CD4-positive, alpha-beta T cell (primary cell): ENCODE data around the gene ZNF775. TPM values are rescaled to one million over a fixed set of nuclear protein-coding genes. Genes with fewer than 3 reads are reported as not detected.

Experiments
- ATAC-seq: fragments of 200-7000 bp; cut with Tn5 transposase; one replicate; pipeline ENCODE4 v1.10.0; 2022; ENCODE audit warnings: mild to moderate bottlenecking; ENCODE audit not compliant: poor library complexity
- CTCF ChIA-PET: fragments of 350-600 bp; sonication (Branson Sonifier 250); formaldehyde crosslinking; loops from one replicate; lab custom pipeline; 2021; ENCODE audit warnings: antibody characterized with exemption, inconsistent platforms; lab: Charles Lee
- POLR2A ChIA-PET: fragments of 350-600 bp; sonication (Branson Sonifier 250); formaldehyde crosslinking; loops from one replicate; lab custom pipeline; 2021; ENCODE audit warnings: antibody characterized with exemption, inconsistent platforms; lab: Charles Lee
- DNase-seq, 14 experiments: peaks; one replicate each; pipeline ENCODE4 v3.0.0-alpha.2; 2013 to 2020; ENCODE audit warnings: mixed read lengths in 2 of 14
- H3K27ac ChIP-seq, 2 donors: one replicate each; pipeline versions ENCODE4 v1.5.1 to v1.7.0; 2013; ENCODE audit warnings: low read length in 2 of 2, low read depth in 1 of 2, mild to moderate bottlenecking in 1 of 2
- H3K27me3 ChIP-seq, 2 experiments: 1 replicate in 1 of 2; 2 replicates in 1 of 2; pipeline versions ENCODE4 v1.6.1 to v1.7.0; 2013; ENCODE audit warnings: low read length in 2 of 2, control low read depth in 1 of 2, mild to moderate bottlenecking in 1 of 2, moderate library complexity in 1 of 2; ENCODE audit not compliant: insufficient read depth in 2 of 2, control insufficient read depth in 1 of 2
- H3K36me3 ChIP-seq: one replicate; pipeline ENCODE4 v1.6.1; 2013; ENCODE audit warnings: low read length, control low read depth; ENCODE audit not compliant: insufficient read depth
- H3K4me1 ChIP-seq: one replicate; pipeline ENCODE4 v1.6.1; 2013; ENCODE audit warnings: low read length, control low read depth; ENCODE audit not compliant: insufficient read depth
- H3K4me3 ChIP-seq: one replicate; pipeline ENCODE4 v1.5.1; 2013; ENCODE audit warnings: mild to moderate bottlenecking, low read length, moderate library complexity
- H3K9me3 ChIP-seq, 2 experiments: 1 replicate in 1 of 2; 2 replicates in 1 of 2; pipeline versions ENCODE4 v1.6.1 to v1.7.0; 2013; ENCODE audit warnings: low read length in 2 of 2, mild to moderate bottlenecking in 2 of 2, control low read depth in 1 of 2, moderate library complexity in 1 of 2; ENCODE audit not compliant: control insufficient read depth in 1 of 2, insufficient read depth in 1 of 2
- H3K27ac Mint-ChIP-seq: one replicate; pipeline ENCODE4 v1.8.0; 2020; ENCODE audit warnings: mixed read lengths
- H3K27me3 Mint-ChIP-seq: one replicate; pipeline ENCODE4 v1.8.0; 2021; ENCODE audit warnings: mixed read lengths
- H3K36me3 Mint-ChIP-seq: one replicate; pipeline ENCODE4 v1.8.0; 2021; ENCODE audit warnings: low read depth, mixed read lengths
- H3K4me1 Mint-ChIP-seq: one replicate; pipeline ENCODE4 v1.8.0; 2021; ENCODE audit warnings: low read depth, mixed read lengths
- H3K4me3 Mint-ChIP-seq: one replicate; pipeline ENCODE4 v1.8.0; 2020; ENCODE audit warnings: mild to moderate bottlenecking, mixed read lengths
- H3K9me3 Mint-ChIP-seq: one replicate; pipeline ENCODE4 v1.8.0; 2020; ENCODE audit warnings: mixed read lengths
- CTCF ChIP-seq: fragments of 200-600 bp; IDR thresholded peaks from one replicate; pipeline ENCODE4 v1.8.0; 2022; ENCODE audit warnings: antibody characterized with exemption, mild to moderate bottlenecking
- intact Hi-C, 2 experiments: fragments of 100-400 bp; cut with DNase I in 1 of 2; cut with micrococcal nuclease in 1 of 2; formaldehyde crosslinking; loops; one replicate each; pipeline versions ENCODE4 v1.15.1 to v1.9.0; 2023 to 2025; cut with DNase I, micrococcal nuclease
- total RNA-seq, 174 experiments: library from RNA in 2 of 174; stranded (reverse) in 2 of 174; gene quantifications; one replicate each; pipeline ENCODE4 v1.2.3 and lab custom pipeline; 2021 to 2026

ZNF775 gene
- total RNA-seq, 2 experiments from 2014 or later: 0.38 to 0.45 TPM

- H3K4me3 ChIP-seq: no peak overlapping the region
- Mint-ChIP-seq H3K4me3 (no peak overlapping the region), H3K27ac (peak overlapping the region; percentile 51), H3K4me1 (peaks cover 17% of the 10 kb centered on the region), H3K36me3 (peaks cover 46% of the 10 kb centered on the region), H3K9me3 (no peaks in the 10 kb centered on the region), H3K27me3 (no peaks in the 10 kb centered on the region)
- ChIA-PET POLR2A (no interaction called here), CTCF (no interaction called here)
- no peak overlapping the region for H3K27ac ChIP-seq
- no peak for TF ChIP-seq CTCF
- no peak for ATAC-seq
- no peak for DNase-seq
- H3K9me3 ChIP-seq: no peaks in the 10 kb centered on the region
- H3K27me3 ChIP-seq: no peaks in the 10 kb centered on the region
- H3K4me1 ChIP-seq: peaks cover 18% of the 10 kb centered on the region
- peaks cover 27% of the 10 kb centered on the region for H3K36me3 ChIP-seq
- intact Hi-C loops: loop anchor here in 1 of 2 experiments (5.0 kb wide), 1 partner anchor 874 kb away; no protein-coding TSS in a partner anchor
These were observed 31.7 kb downstream of the ZNF775 start for GRCh38 chr7:150410680-150411346.

GRCh38 chr7:150411606-150412005 lies 32.5 kb downstream of the ZNF775 start:
- Histone ChIP-seq H3K36me3 (peaks cover 27% of the 10 kb centered on the region), H3K27ac (no peak overlapping the region), H3K4me1 (peaks cover 10% of the 10 kb centered on the region), H3K9me3 (no peaks in the 10 kb centered on the region), H3K27me3 (no peaks in the 10 kb centered on the region), H3K4me3 (no peak overlapping the region)
- intact Hi-C loops: loop anchor here in 1 of 2 experiments (5.0 kb wide), 1 partner anchor 874 kb away; no protein-coding TSS in a partner anchor
- no peaks in the 10 kb centered on the region for H3K27me3 Mint-ChIP-seq
- POLR2A ChIA-PET: no interaction called here
- H3K4me1 Mint-ChIP-seq: peaks cover 9% of the 10 kb centered on the region
- DNase-seq (no peak), ATAC-seq (no peak)
- no peaks in the 10 kb centered on the region for H3K9me3 Mint-ChIP-seq
- no peak overlapping the region for H3K4me3 Mint-ChIP-seq
- H3K27ac Mint-ChIP-seq: peak overlapping the region; percentile 51
- no peak for TF ChIP-seq CTCF
- CTCF ChIA-PET: interaction anchor here (1.0 kb wide), 1 partner anchor 37 kb away, joined by 3 read pairs; no protein-coding TSS in a partner anchor
- H3K36me3 Mint-ChIP-seq: peaks cover 40% of the 10 kb centered on the region

GRCh38 chr7:150412016-150412415 lies 32.9 kb downstream of the ZNF775 start:
- Mint-ChIP-seq H3K4me1 (peaks cover 7% of the 10 kb centered on the region), H3K27ac (no peak overlapping the region), H3K27me3 (no peaks in the 10 kb centered on the region), H3K4me3 (no peak overlapping the region), H3K36me3 (peaks cover 37% of the 10 kb centered on the region), H3K9me3 (no peaks in the 10 kb centered on the region)
- Histone ChIP-seq H3K27me3 (no peaks in the 10 kb centered on the region), H3K9me3 (no peaks in the 10 kb centered on the region), H3K27ac (no peak overlapping the region), H3K4me3 (no peak overlapping the region), H3K36me3 (peaks cover 27% of the 10 kb centered on the region), H3K4me1 (peaks cover 7% of the 10 kb centered on the region)
- intact Hi-C loops: loop anchor here in 1 of 2 experiments (5.0 kb wide), 1 partner anchor 875 kb away; no protein-coding TSS in a partner anchor
- DNase-seq: no peak
- TF ChIP-seq CTCF: no peak
- POLR2A ChIA-PET: no interaction called here
- no peak for ATAC-seq
- CTCF ChIA-PET: interaction anchor here (1.0 kb wide), 1 partner anchor 37 kb away, joined by 3 read pairs; no protein-coding TSS in a partner anchor
